GM21447 (cell line): ENCODE results near the gene PRPH.
"Not testable (repeated sequence)": the region's sequence is repeated elsewhere in the genome, so short reads cannot be mapped to it uniquely, and the experiment has no call there.

ENCODE experiments used
- ATAC-seq: cut with Tn5 transposase; IDR thresholded peaks from one replicate; pipeline ENCODE4 v1.9.1; 2021; ENCODE audit not compliant: unreplicated experiment

Gene PRPH

GRCh38 chr12:49298160-49298559, 3.2 kb downstream of the PRPH start:
- ATAC-seq, result no peak

- no peak for ATAC-seq
Measured at GRCh38 chr12:49301760-49302159, 6.8 kb downstream of the PRPH start.

GRCh38 chr12:49304161-49304560, 9.2 kb downstream of the PRPH start:
- ATAC-seq, result no peak

- ATAC-seq, result no peak
Measured at GRCh38 chr12:49305762-49306510, 11.0 kb downstream of the PRPH start.

- no peak for ATAC-seq
Measured at GRCh38 chr12:49309386-49309785, 14.4 kb downstream of the PRPH start.

GRCh38 chr12:49310451-49311000, 15.6 kb downstream of the PRPH start:
- not testable (repeated sequence) for ATAC-seq

- no peak for ATAC-seq
Measured at GRCh38 chr12:49314811-49315210, 19.9 kb downstream of the PRPH start.

GRCh38 chr12:49317118-49317517, 22.2 kb downstream of the PRPH start:
- ATAC-seq, result not testable (repeated sequence)

- not testable (repeated sequence) for ATAC-seq
Measured at GRCh38 chr12:49320411-49321103, 25.6 kb downstream of the PRPH start.

- ATAC-seq, result no peak
Measured at GRCh38 chr12:49322367-49322707, 27.4 kb downstream of the PRPH start.

GRCh38 chr12:49322708-49323523, 28.0 kb downstream of the PRPH start, which contains the start of gene TROAP:
TROAP (plus strand) TSS chr12:49323255; CDS start chr12:49323609, 354 bp downstream.
- peak; percentile 98 for ATAC-seq

- no peak for ATAC-seq
Measured at GRCh38 chr12:49323524-49324097, 28.7 kb downstream of the PRPH start.

GRCh38 chr12:49325606-49326005, 30.7 kb downstream of the PRPH start:
- no peak for ATAC-seq

- ATAC-seq, result no peak
Measured at GRCh38 chr12:49327368-49327767, 32.4 kb downstream of the PRPH start.

GRCh38 chr12:49327887-49328286, 32.9 kb downstream of the PRPH start:
- ATAC-seq, result no peak

GRCh38 chr12:49328816-49329215, 33.9 kb downstream of the PRPH start:
- no peak for ATAC-seq

GRCh38 chr12:49330032-49330619, 35.2 kb downstream of the PRPH start:
- ATAC-seq, result no peak

GRCh38 chr12:49330631-49331379, 35.9 kb downstream of the PRPH start:
- no peak for ATAC-seq

- ATAC-seq, result no peak
Measured at GRCh38 chr12:49331380-49332222, 36.7 kb downstream of the PRPH start.
